SK-N-MC (cell line): ENCODE results near the gene WDR62.

ENCODE experiments used
- DNase-seq: peaks from one replicate; pipeline ENCODE4 v3.0.0-alpha.2; 2011; ENCODE audit warnings: low read depth, low spot score
- H3K27ac ChIP-seq: fragments of 200-600 bp; sonication (generic); 2 replicates; pipeline ENCODE4 v1.5.1; 2016; ENCODE audit warnings: mixed run types
- H3K36me3 ChIP-seq: fragments of 200-600 bp; sonication (generic); 2 replicates; pipeline ENCODE4 v1.6.1; 2017; ENCODE audit warnings: antibody characterized with exemption, low read length, mixed read lengths; ENCODE audit not compliant: insufficient read depth
- H3K4me3 ChIP-seq: fragments of 200-600 bp; sonication (generic); 2 replicates; pipeline ENCODE4 v1.5.1; 2016
- H3K9ac ChIP-seq: fragments of 200-600 bp; sonication (generic); 2 replicates; pipeline ENCODE4 v1.8.0; 2017; ENCODE audit warnings: mixed run types, mixed read lengths; ENCODE audit not compliant: insufficient read length
- H3K9me3 ChIP-seq: fragments of 200-600 bp; sonication (generic); 2 replicates; pipeline ENCODE4 v1.6.1; 2017; ENCODE audit warnings: low read depth, mild to moderate bottlenecking, antibody characterized with exemption, low read length, moderate library complexity, mixed read lengths
- EZH2 ChIP-seq: fragments of 200-600 bp; sonication (generic); IDR thresholded peaks from one replicate; pipeline ENCODE4 v1.6.1; 2017; ENCODE audit warnings: antibody characterized with exemption
- FOXP2 ChIP-seq: optimal IDR thresholded peaks from 2 replicates; pipeline ENCODE3; 2011; ENCODE audit warnings: mild to moderate bottlenecking, moderate library complexity; ENCODE audit not compliant: insufficient read depth; ENCODE audit errors: extremely low read length, control extremely low read depth
- POLR2AphosphoS5 ChIP-seq: IDR thresholded peaks from 2 replicates; pipeline ENCODE4 v1.6.1; 2012; ENCODE audit warnings: mild to moderate bottlenecking, low read depth, low read length, borderline replicate concordance

Gene WDR62

GRCh38 chr19:36054733-36055686 lies at the start of gene WDR62:
Gene WDR62 (plus strand): TSS chr19:36054897. CDS start chr19:36054972, 75 bp downstream.
- peak within 1 kb of the TSS; percentile 89 for H3K9ac ChIP-seq
- H3K27ac ChIP-seq = peak within 1 kb of the TSS; percentile 95

GRCh38 chr19:36006955-36007354 lies 47.7 kb upstream of the WDR62 start:
- no peak overlapping the region for H3K9ac ChIP-seq
- H3K27ac ChIP-seq = no peak overlapping the region
- no peaks in the 10 kb centered on the region for H3K36me3 ChIP-seq
- H3K4me3 ChIP-seq = no peak overlapping the region
- no peaks in the 10 kb centered on the region for H3K9me3 ChIP-seq
- no peak for TF ChIP-seq EZH2
- TF ChIP-seq FOXP2 = no peak
- no peak for DNase-seq

More at GRCh38 chr19:36054733-36055686, at the start of gene WDR62:
- DNase-seq = no peak
- Histone ChIP-seq H3K36me3 (peaks cover 19% of the 10 kb centered on the region; the same call in 1 of the 2 replicates), H3K9me3 (no peaks in the 10 kb centered on the region), H3K4me3 (peak within 1 kb of the TSS; percentile 86)
- peak; percentile 66; the same call in 1 of the 2 replicates for TF ChIP-seq POLR2AphosphoS5
- no peak for TF ChIP-seq FOXP2

GRCh38 chr19:36008336-36008978 lies 46.2 kb upstream of the WDR62 start, which contains the start of gene SYNE4:
Gene SYNE4 (minus strand): TSS chr19:36008813. CDS start chr19:36008681, 132 bp downstream.
- TF ChIP-seq EZH2 (no peak), POLR2AphosphoS5 (no peak), FOXP2 (no peak)
- Histone ChIP-seq H3K9ac (peak within 1 kb of the TSS; percentile 76), H3K9me3 (no peaks in the 10 kb centered on the region), H3K27ac (no peak within 1 kb of the TSS), H3K36me3 (no peaks in the 10 kb centered on the region), H3K4me3 (peak within 1 kb of the TSS; percentile 76)
- no peak for DNase-seq

GRCh38 chr19:36009220-36009619 lies 45.5 kb upstream of the WDR62 start:
- H3K9ac ChIP-seq = peak overlapping the region; percentile 76
- no peaks in the 10 kb centered on the region for H3K36me3 ChIP-seq
- H3K4me3 ChIP-seq = peak overlapping the region; percentile 76
- DNase-seq = no peak
- H3K9me3 ChIP-seq = no peaks in the 10 kb centered on the region
- TF ChIP-seq POLR2AphosphoS5 (no peak), FOXP2 (peak; percentile 55)
- no peak overlapping the region for H3K27ac ChIP-seq

- Histone ChIP-seq H3K27ac (no peak overlapping the region), H3K4me3 (peak overlapping the region; percentile 76), H3K36me3 (no peaks in the 10 kb centered on the region), H3K9ac (no peak overlapping the region), H3K9me3 (no peaks in the 10 kb centered on the region)
- TF ChIP-seq POLR2AphosphoS5 (no peak), EZH2 (no peak), FOXP2 (no peak)
- DNase-seq = no peak
Measured at GRCh38 chr19:36009633-36010379, 44.9 kb upstream of the WDR62 start.

GRCh38 chr19:36010402-36010801 lies 44.3 kb upstream of the WDR62 start:
- H3K27ac ChIP-seq = no peak overlapping the region
- no peaks in the 10 kb centered on the region for H3K36me3 ChIP-seq
- no peak overlapping the region for H3K4me3 ChIP-seq
- TF ChIP-seq POLR2AphosphoS5 = no peak
- no peak for TF ChIP-seq FOXP2
- TF ChIP-seq EZH2 = no peak
- DNase-seq = no peak
- H3K9ac ChIP-seq = no peak overlapping the region
- H3K9me3 ChIP-seq = no peaks in the 10 kb centered on the region

- Histone ChIP-seq H3K9ac (peak overlapping the region; percentile 86), H3K27ac (no peak overlapping the region), H3K36me3 (no peaks in the 10 kb centered on the region), H3K4me3 (peak overlapping the region; percentile 92), H3K9me3 (no peaks in the 10 kb centered on the region)
- no peak for TF ChIP-seq POLR2AphosphoS5
- no peak for TF ChIP-seq FOXP2
- no peak for TF ChIP-seq EZH2
- DNase-seq = no peak
Measured at GRCh38 chr19:36013280-36014011, 41.3 kb upstream of the WDR62 start.
